ENCODE measurements around the gene FCER2.

FCER2 gene

DNA sequence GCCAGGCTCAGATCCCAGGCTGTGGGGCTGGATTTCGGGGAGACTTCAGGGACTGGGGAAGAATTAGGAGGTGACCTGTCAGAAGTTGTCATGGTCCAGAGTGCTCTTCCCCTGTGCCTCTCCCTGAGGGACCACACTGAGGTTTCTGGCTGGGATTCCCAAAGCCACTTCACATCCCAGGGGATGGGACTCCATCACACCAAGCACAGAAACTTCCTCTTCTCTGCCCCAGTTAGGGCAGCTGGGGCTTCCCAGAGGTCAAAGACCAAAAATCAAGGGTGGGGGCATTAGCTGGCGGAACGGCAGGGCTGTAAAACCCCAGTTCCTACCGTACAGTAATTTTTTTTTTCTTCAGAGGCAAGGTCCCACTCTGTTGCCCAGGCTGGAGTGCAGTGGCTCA lies 7.4 kb downstream of the FCER2 start:
- in situ Hi-C loops (cut with MboI; ENCODE audit: low sequenced_read_pairs, unreplicated experiment): no loop called here
- no peak for TF ChIP-seq CTCF (IDR thresholded peaks at IDR 0.05; ENCODE audit: borderline replicate concordance, control extremely low read depth, extremely low read depth, insufficient read depth, missing control alignments)

GRCh38 chr19:7692417-7693088 lies 9.4 kb downstream of the FCER2 start:
- TF ChIP-seq CTCF (IDR thresholded peaks at IDR 0.05; ENCODE audit: borderline replicate concordance, control extremely low read depth, extremely low read depth, insufficient read depth, missing control alignments): no peak

More for the DNA sequence above, 7.4 kb downstream of the FCER2 start:
- DNase-seq (ENCODE audit: low spot score): no peak

DNA sequence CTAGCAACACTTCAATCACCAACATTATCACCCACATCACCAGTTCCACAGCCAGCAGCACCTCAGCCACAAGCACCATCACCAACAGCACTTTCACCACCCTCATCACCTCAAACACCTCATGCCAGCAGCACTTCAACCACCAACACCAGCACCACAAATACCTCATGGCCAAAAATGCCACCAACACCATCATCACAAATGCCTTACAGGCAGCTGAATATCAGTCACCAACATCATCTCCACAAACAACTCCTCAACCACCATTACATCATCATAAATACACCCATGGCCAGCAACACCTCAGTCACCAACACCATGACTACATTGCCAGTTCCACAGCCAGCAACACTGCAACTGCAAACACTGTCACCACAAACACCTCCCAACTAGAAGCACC lies 10.4 kb downstream of the FCER2 start:
- in situ Hi-C loops (cut with MboI; ENCODE audit: low sequenced_read_pairs, unreplicated experiment): no loop called here
- TF ChIP-seq CTCF (IDR thresholded peaks at IDR 0.05; ENCODE audit: borderline replicate concordance, control extremely low read depth, extremely low read depth, insufficient read depth, missing control alignments): no peak
- no peak for DNase-seq (ENCODE audit: low spot score)

More at GRCh38 chr19:7692417-7693088, 9.4 kb downstream of the FCER2 start:
- no peak for DNase-seq (ENCODE audit: low spot score)
- in situ Hi-C loops (cut with MboI; ENCODE audit: low sequenced_read_pairs, unreplicated experiment): no loop called here

- DNase-seq (ENCODE audit: low spot score): no peak
- no peak for TF ChIP-seq CTCF (IDR thresholded peaks at IDR 0.05; ENCODE audit: borderline replicate concordance, control extremely low read depth, extremely low read depth, insufficient read depth, missing control alignments)
- in situ Hi-C loops (cut with MboI; ENCODE audit: low sequenced_read_pairs, unreplicated experiment): no loop called here
Observed at GRCh38 chr19:7690779-7691258, 11.1 kb downstream of the FCER2 start.

DNA sequence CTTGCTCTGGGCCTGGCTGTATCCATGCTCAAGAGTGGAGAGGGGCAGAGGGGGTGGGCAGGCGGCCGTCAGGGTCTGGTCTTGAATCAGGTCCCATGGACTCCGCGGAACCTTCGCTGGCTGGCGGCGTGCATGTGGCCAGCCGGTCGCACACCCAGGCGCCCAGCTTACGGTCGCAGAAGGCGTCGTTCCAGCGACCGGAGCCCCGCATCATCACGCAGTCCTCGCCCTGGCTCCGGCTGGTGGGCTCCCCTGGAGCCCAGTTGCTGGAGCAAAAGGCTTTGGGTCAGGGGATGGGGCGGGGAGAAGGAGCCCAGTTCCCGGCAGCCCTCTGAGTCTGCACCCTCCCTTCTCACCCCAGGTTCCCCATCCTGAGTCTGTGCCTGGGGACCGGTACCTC lies 12.8 kb downstream of the FCER2 start:
- DNase-seq (ENCODE audit: low spot score): no peak
- TF ChIP-seq CTCF (IDR thresholded peaks at IDR 0.05; ENCODE audit: borderline replicate concordance, control extremely low read depth, extremely low read depth, insufficient read depth, missing control alignments): no peak
- in situ Hi-C loops (cut with MboI; ENCODE audit: low sequenced_read_pairs, unreplicated experiment): no loop called here

DNA sequence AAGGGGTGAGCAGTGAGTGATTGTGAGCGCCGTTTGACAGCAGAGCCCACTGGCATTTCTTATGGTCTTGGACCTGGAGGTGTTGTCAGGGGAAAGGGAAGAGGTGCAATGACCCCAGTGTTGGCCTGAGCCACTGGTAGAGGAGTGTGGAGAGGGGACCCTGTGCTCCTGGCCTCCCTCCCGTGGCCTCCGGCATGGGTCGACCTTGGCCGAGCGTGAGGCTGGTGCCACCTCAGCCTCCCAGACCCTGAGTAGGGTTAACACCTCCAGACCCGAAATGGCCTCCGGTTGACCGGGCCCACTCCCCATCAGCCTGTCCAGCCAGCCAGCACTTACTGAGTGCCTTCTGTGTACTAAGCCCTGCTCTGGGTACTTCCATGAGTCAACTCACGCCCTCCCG lies 14.8 kb downstream of the FCER2 start:
- TF ChIP-seq CTCF (IDR thresholded peaks at IDR 0.05; ENCODE audit: borderline replicate concordance, control extremely low read depth, extremely low read depth, insufficient read depth, missing control alignments): no peak
- in situ Hi-C loops (cut with MboI; ENCODE audit: low sequenced_read_pairs, unreplicated experiment): no loop called here

More for the DNA sequence above, 14.8 kb downstream of the FCER2 start:
- DNase-seq (ENCODE audit: low spot score): no peak

Measured in GM13976 (cell line).